GM12892 (cell line): Measurements from ENCODE around the gene RETREG1.
"Not testable (repeated sequence)": the region's sequence is repeated elsewhere in the genome, so short reads cannot be mapped to it uniquely, and the experiment has no call there.

Experiments used
- DNase-seq: peaks from one replicate; pipeline ENCODE4 v3.0.0; 2011; ENCODE audit not compliant: insufficient read length
- FAIRE-seq: peaks from 2 replicates; lab custom pipeline; 2011; peaks lifted over from hg19 to GRCh38; lab: Jason Lieb, UNC
- POLR2A ChIP-seq: IDR thresholded peaks from 2 replicates; pipeline ENCODE4 v1.6.1; 2011; ENCODE audit warnings: low read depth, low read length, control low read depth
- POLR2AphosphoS5 ChIP-seq: IDR thresholded peaks from 2 replicates; pipeline ENCODE4 v1.6.1; 2011; ENCODE audit warnings: low read depth, low read length, control low read depth
- TAF1 ChIP-seq: IDR thresholded peaks from 2 replicates; pipeline ENCODE4 v1.6.1; 2011; ENCODE audit warnings: low read depth, mild to moderate bottlenecking, control low read depth, low read length, borderline replicate concordance

RETREG1 gene

GRCh38 chr5:16544607-16545374 is 72.0 kb downstream of the RETREG1 start:
- DNase-seq (no peak), FAIRE-seq (no peak)
- no peak for TF ChIP-seq POLR2AphosphoS5
- TF ChIP-seq POLR2A = no peak
- TF ChIP-seq TAF1 = no peak

- DNase-seq, FAIRE-seq: not testable (repeated sequence)
Measured at GRCh38 chr5:16543206-16543605, 73.6 kb downstream of the RETREG1 start.

GRCh38 chr5:16542236-16542635 is 74.6 kb downstream of the RETREG1 start:
- TF ChIP-seq POLR2AphosphoS5 (no peak), POLR2A (no peak), TAF1 (no peak)
- FAIRE-seq = no peak
- no peak for DNase-seq

GRCh38 chr5:16541592-16541991 is 75.2 kb downstream of the RETREG1 start:
- not testable (repeated sequence) for FAIRE-seq, DNase-seq

- no peak for TF ChIP-seq POLR2AphosphoS5
- TF ChIP-seq POLR2A = no peak
- no peak for TF ChIP-seq TAF1
- FAIRE-seq = no peak
- DNase-seq = no peak
Measured at GRCh38 chr5:16540421-16540820, 76.4 kb downstream of the RETREG1 start.

GRCh38 chr5:16539169-16539666 is 77.6 kb downstream of the RETREG1 start:
- FAIRE-seq (no peak), DNase-seq (no peak)
- no peak for TF ChIP-seq TAF1
- no peak for TF ChIP-seq POLR2AphosphoS5
- no peak for TF ChIP-seq POLR2A

- no peak for DNase-seq
- no peak for TF ChIP-seq POLR2A
- TF ChIP-seq POLR2AphosphoS5 = no peak
- no peak for TF ChIP-seq TAF1
- FAIRE-seq = no peak
Measured at GRCh38 chr5:16538006-16538405, 78.8 kb downstream of the RETREG1 start.

GRCh38 chr5:16536818-16537217 is 80.0 kb downstream of the RETREG1 start:
- TF ChIP-seq POLR2A (no peak), POLR2AphosphoS5 (no peak), TAF1 (no peak)
- DNase-seq = no peak

GRCh38 chr5:16536246-16536645 is 80.6 kb downstream of the RETREG1 start:
- DNase-seq (no peak), FAIRE-seq (no peak)
- no peak for TF ChIP-seq TAF1
- no peak for TF ChIP-seq POLR2A
- no peak for TF ChIP-seq POLR2AphosphoS5

More at GRCh38 chr5:16536818-16537217, 80.0 kb downstream of the RETREG1 start:
- no peak for FAIRE-seq

GRCh38 chr5:16534280-16534679 is 82.5 kb downstream of the RETREG1 start:
- FAIRE-seq (no peak), DNase-seq (no peak)
- TF ChIP-seq TAF1 (no peak), POLR2AphosphoS5 (no peak), POLR2A (no peak)

- DNase-seq = no peak
Measured at GRCh38 chr5:16531063-16531648, 85.6 kb downstream of the RETREG1 start.

GRCh38 chr5:16529306-16529705 is 87.5 kb downstream of the RETREG1 start:
- TF ChIP-seq POLR2AphosphoS5 (no peak), POLR2A (no peak), TAF1 (no peak)
- no peak for FAIRE-seq
- no peak for DNase-seq

More at GRCh38 chr5:16531063-16531648, 85.6 kb downstream of the RETREG1 start:
- FAIRE-seq = no peak
- no peak for TF ChIP-seq POLR2AphosphoS5
- TF ChIP-seq TAF1 = no peak
- no peak for TF ChIP-seq POLR2A

GRCh38 chr5:16528382-16529110 is 88.3 kb downstream of the RETREG1 start:
- DNase-seq = no peak
- TF ChIP-seq TAF1 (no peak), POLR2A (no peak), POLR2AphosphoS5 (no peak)
- no peak for FAIRE-seq
